ENCODE data around the gene AGPAT4. TPM values are rescaled to one million over a fixed set of nuclear protein-coding genes. Genes with fewer than 3 reads are reported as not detected.
"Not testable (repeated sequence)": the region's sequence is repeated elsewhere in the genome, so short reads cannot be mapped to it uniquely, and the experiment has no call there.

The AGPAT4 gene
- total RNA-seq, 1 experiment from 2014 or later, result 2.4 TPM

DNA sequence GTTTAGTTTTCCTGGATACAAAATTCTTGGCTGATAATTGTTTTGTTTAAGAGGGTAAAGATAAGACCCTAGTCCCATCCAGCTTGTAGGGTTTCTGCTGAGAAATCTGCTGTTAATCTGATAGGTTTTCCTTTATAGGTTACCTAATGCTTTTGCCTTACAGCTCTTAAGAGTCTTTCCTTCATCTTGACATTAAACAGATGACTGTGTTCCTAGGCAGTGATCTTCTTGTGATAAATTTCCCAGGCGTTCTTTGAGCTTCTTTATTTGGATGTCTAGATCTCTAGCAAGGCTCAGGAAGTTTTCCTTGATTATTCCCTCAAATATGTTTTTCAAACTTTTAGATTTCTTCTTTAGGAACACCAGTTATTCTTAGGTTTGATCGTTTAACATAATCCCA lies 148.3 kb downstream of the AGPAT4 start:
- DNase-seq (ENCODE audit: extremely low read depth, low read depth), result no peak

DNA sequence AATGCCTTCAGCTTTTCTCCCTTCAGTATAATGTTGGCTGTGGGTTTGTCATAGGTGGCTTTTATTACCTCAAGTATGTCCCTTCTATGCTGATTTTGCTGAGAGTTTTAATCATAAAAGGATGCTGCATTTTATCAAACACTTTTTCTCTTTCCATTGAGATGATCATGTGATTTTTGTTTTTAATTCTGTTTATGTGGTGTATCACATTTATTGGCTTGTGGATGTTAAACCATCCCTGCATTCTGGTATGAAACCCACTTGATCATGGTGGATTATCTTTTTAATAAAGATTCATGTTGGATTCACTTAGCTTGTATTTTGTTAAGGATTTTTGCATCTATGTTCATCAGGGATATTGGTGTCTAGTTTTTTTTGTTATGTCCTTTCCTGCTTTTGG lies 150.5 kb downstream of the AGPAT4 start:
- DNase-seq (ENCODE audit: extremely low read depth, low read depth), result not testable (repeated sequence)

DNA sequence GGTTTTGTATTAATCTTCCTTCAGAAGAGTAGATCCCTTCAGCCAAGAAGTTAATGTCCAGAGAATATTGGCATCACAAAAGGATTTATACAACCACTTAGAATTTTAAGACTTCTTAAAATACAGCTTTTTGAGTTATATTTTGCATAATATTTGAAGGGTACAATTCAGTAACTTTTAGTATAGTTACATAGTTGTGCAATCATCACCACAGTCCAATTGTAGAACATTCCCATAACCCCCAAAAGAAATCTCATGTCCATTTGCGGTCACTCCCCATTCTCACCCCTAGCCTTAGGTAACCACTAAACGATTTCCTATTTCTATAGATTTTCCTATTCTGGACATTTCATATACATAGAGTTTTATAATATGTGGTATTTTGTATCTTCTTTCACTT lies 155.9 kb downstream of the AGPAT4 start:
- DNase-seq (ENCODE audit: extremely low read depth, low read depth), result no peak

DNA sequence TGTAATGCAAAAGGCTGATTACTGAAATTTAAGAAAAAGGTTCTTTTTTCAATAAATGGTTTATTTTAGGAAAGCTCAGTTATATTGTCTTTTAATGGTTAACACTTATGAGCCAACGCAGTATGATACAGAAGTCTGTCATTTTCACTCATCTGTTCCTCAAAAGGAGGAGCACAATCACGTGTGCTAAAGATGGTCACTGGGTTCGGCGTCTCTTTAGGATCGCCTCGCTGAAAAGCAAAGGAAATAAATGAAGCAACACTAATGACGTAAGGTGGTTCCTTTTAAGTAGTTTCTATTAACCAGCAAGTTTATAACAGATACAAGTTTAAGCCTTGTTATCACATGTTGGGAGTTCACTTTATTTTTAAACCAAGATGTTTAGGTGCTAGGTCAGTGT lies 156.6 kb downstream of the AGPAT4 start:
- no peak for DNase-seq (ENCODE audit: extremely low read depth, low read depth)

DNA sequence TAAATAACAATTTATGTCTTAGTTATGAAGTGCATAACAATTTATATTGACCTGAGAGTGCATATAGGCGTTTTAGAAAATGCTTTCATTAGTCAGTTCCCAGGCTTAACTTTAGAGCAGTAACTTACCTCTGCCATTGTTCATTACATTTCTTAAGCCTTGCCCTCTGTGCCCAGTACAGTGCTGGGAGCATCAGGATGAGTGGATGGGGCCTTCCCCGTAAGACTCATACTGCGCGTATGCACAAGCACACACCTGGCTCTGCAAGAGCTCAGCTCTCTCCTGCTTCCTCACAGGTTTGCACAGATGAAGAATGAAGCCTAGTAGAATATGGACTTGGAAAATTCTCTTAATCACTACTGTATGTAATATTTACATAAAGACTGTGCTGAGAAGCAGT lies 157.3 kb downstream of the AGPAT4 start:
- DNase-seq (ENCODE audit: extremely low read depth, low read depth), result no peak

DNA sequence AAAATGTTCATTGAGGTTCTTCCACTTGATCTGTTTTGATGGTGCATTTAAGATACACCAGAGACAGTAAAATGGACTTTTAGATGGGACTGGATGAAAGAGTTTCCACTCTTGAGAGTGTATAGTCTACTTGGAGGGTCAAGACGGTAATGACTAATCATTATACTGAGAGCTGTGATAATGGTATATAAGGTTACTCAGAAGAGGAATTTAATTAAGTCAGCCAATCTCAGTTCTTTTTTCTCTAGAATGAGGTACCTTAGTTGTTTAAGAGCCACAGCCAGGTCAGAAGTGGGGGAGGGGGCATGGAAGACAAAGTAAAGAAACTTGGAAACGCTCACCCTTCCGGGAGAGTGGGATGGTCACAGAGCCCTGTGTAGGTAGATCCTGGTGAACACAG lies 158.4 kb downstream of the AGPAT4 start:
- DNase-seq (ENCODE audit: extremely low read depth, low read depth), result no peak

DNA sequence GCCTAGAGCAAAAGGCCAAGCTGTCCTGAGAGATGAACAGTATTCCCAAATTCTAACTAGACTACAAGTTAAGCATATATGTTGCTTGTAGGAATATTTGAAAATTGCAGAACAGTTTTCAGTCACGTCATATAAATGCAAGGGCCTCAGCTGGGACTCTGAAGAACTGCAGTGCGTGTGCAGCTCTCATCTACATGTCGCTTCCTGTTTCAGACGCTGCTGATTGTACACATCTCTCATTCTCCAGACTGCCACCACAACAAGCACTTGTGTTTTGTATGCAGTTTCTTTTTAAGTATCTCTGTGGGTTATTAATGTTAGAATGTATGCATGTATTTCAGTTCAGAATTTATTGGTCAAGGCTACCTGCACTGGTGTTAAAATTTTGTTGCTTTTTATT lies 162.6 kb downstream of the AGPAT4 start:
- DNase-seq (ENCODE audit: extremely low read depth, low read depth), result no peak

DNA sequence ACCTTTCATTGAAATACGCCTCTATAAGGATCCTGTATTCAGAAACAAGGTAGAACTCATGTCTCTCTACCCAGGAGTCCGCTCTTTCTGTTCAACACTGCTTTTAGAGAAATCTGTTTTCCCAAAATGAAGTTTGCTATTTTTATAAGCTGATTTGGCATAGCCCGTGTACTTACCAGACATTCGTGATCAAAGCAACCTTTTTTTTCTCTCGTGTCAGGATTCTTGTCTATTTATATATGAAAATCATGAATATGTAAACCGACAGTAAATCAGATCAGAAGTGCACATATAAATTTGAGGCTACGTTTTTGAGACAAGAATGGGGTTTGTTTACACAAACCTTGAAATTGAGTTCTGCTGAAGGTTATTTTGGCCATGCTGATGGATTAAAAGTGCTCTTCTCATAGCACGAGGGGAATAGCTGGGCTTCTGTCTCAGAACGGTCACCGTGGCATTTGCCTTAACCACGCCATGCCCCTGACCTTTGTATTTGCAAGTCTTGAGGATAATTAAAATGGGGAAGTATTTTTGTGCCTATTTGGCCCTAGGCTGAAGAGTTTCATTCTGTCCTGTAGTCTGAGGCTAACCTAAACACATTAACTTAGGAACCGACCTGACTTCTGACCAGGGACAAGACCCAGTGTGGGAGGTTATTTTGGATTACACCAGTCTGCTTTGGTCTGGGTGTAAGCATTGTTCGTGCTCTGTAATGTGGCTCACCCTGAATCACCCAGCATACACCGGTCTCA lies 163.7 kb downstream of the AGPAT4 start:
- no peak for DNase-seq (ENCODE audit: extremely low read depth, low read depth)

DNA sequence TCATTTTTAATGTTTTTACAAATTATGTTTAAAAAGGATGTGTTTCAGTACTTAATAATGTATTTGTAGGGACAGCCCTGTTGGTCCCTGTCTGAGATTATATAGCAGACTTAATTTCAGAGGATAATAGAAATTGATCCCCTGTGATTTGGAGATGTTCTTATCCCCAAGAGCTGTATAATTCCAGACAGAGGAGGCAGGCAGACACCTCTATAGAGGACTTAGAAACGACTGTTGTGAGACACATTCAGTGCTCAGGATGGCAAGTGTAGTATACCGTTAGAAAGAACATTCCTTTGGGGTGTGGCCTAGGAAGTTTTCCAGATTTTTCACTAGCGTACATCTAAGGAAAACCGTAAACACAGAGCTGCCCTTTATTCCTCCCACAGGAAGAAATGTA lies 164.5 kb downstream of the AGPAT4 start:
- DNase-seq (ENCODE audit: extremely low read depth, low read depth), result no peak

DNA sequence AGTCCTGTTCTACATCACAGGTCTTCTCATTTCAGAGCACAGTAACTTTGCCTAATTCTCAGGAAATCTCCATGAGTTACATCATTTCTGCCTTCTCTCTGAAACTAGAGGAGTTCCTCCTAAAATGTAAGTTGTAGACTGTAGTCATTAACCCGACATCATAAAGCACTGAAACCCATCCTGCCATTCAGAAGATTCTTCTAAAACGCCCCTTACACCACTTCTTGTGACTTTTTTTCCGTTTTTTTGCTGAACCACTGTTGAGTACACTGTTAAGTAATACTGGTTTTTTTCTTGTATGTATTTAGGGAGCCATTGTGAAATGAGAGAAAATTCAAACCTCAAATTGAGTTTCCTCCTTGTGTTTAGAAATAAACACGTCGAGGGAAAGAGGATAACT lies 164.9 kb downstream of the AGPAT4 start:
- DNase-seq (ENCODE audit: extremely low read depth, low read depth), result no peak

DNA sequence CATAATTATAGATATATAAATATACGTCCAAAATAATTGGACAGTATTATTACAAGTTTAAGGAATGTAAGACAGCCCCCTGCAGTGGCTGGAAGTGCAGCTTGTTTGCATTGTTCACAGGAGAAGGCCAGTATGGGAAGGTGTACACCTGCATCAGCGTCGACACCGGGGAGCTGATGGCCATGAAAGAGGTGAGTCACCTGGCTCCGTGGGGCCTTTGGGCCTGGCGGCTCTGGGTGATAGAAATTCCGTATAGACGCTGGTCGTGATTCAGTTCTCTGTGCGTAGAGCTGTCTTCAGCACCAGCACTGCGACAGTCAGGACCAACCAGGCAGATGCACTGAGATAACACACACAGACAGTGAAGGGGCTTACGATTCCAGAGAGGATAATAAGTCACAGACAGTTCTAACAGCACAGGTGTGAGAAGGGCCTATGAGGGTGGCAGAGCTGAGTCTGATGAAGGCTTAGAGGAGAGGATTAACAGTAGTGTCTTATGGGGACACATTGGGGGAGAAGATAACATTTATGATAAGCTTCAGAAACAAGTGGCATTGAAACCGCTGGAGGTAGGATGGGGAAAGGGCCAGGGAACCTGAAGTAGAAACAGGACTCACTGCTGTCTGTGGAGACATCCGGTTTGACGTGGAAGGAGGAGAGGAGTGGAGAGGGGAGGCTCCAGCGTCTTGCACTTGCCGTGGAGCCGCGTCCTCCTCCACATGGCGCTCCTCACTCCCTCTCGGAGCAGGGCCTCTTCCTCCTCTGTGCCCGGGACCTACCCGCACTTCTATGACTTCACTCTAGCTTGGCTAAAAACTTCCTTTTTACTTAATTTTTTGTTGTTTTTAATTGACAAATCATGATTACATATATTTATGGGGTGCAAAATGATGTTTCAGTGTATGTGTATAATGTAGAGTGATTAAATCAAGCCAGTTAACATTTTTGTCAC lies 165.8 kb downstream of the AGPAT4 start:
- DNase-seq (ENCODE audit: extremely low read depth, low read depth), result no peak

DNA sequence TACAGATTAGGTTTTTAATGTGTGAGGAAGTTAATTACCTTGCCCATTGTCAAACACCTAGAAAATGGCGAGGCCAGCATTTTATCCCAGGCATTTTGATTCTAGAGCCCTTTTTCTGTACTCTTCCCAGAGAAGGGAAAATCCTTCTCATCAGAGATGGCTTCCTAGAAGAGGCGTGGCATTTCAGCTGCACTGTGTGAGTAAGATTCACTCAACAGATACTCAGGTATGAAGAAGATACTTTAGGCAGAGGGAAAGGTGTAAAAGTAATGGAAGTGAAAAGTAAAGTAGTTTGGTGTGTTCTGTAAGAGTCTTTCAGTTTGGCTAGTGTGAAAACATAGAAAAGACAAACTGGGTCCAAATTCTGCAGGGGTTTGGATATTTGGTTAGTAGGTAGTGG lies 168.5 kb downstream of the AGPAT4 start:
- DNase-seq (ENCODE audit: extremely low read depth, low read depth), result no peak

DNA sequence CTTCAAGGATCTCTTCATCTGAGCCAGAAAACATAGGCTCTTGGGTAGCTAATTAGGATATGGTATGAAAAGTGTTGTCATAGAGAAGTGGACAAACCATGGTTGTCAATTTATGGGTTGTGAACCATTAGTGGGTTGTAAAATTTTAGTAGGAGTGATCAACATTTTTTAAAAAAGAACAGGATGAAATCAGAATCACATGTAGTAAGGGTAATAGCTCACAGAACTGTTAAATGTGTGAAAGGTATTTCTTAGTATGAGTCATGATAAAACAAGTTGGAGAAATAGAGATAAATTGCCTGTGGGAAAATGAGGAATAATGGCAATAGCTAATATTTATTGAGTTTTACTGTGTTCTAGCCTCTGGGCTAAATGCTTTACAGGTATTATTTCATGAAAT lies 168.9 kb downstream of the AGPAT4 start:
- DNase-seq (ENCODE audit: extremely low read depth, low read depth), result no peak

DNA sequence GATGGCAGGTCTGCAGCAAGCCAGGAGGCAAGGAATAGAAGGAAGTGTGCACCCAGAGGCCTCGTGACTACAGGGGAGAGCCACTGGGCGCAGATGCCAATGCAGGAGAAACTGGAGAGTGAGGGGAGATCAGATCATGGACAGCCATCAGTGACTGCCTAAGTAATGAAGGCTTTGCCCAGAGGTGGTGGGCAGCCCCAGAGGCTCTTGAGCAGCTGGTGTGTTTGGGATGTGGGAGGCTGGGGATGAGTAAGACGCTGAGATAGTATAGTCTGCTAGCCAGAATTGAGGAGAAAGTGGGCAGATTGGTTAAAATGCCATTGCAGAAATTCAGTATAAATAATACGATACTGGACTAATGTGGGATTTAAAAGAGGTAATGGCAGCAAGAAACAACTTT lies 170.4 kb downstream of the AGPAT4 start:
- DNase-seq (ENCODE audit: extremely low read depth, low read depth), result no peak

DNA sequence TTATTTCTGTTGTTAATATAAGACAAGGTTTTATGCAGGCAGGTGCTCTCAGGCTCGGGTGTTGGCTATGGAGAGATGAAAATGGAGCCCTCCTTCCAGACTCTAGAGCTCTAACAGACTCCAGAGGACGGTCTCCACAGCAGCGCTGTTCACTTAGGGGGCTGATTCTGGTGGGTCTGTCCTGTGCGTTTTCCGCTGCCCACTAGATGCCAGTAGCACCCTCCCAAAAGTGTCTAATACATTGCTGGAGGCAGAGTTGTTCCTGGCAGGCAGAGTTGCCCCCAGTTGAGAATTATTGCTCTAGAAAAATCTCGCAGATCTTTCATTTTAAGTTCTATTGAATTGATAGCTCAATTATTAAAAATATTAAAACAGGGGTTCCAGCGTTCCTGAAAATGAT lies 172.3 kb downstream of the AGPAT4 start:
- DNase-seq (ENCODE audit: extremely low read depth, low read depth), result no peak

DNA sequence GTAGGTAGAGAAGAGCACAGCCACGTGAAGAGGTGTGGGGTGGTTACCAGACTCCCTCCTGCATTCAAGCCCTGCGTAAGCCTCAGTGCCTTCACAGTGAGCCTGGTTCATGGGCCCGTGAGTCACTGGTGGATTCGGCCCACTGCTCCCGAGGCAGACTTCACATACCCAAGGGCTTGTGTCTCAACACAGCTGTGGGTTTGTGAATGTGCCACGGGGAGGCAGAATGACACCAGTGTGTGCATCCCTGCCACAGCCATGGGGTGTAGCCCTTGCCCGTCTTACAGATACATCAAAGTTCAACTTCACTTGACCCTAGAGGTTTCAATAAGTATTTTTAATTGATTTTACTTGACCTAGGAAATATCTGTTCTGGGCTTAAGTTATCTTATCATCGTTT lies 173.8 kb downstream of the AGPAT4 start:
- no peak for DNase-seq (ENCODE audit: extremely low read depth, low read depth)

DNA sequence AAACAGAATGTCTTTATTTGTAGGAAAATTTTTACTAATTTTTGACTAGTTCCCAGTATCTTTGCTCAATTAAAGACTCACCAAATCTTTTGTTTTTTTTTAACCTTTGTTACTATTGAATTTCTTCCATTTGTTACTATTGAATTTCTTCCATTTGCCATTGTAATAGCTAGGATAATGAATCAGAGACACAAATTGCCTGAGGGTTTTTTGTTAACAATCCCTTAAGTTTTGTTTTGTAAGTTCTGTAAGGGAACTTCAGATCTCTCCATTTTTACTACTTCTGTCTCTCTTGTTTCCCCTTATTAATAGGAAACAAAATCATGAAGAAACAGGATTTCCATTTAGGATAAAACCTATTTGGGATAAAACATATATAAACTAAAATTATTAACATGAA lies 177.9 kb downstream of the AGPAT4 start:
- no peak for DNase-seq (ENCODE audit: extremely low read depth, low read depth)

DNA sequence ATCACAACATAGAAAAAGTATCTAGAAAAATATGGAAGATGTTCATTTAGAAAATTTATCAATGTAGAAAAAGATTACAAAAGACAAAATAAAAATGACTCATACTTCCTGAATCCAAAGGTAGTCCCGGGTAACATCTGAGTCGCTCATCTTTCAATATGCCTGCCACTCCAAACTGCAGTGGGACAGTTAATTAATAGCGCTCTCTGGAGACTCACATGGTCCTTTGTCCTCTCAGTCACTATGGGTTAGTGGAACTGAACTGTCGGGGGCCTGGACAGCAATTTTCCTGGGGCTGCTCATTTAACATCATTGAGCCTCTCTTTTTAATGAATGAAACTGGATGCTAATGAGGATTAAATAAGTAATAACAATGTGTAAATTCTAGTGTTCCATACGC lies 178.9 kb downstream of the AGPAT4 start:
- no peak for DNase-seq (ENCODE audit: extremely low read depth, low read depth)

DNA sequence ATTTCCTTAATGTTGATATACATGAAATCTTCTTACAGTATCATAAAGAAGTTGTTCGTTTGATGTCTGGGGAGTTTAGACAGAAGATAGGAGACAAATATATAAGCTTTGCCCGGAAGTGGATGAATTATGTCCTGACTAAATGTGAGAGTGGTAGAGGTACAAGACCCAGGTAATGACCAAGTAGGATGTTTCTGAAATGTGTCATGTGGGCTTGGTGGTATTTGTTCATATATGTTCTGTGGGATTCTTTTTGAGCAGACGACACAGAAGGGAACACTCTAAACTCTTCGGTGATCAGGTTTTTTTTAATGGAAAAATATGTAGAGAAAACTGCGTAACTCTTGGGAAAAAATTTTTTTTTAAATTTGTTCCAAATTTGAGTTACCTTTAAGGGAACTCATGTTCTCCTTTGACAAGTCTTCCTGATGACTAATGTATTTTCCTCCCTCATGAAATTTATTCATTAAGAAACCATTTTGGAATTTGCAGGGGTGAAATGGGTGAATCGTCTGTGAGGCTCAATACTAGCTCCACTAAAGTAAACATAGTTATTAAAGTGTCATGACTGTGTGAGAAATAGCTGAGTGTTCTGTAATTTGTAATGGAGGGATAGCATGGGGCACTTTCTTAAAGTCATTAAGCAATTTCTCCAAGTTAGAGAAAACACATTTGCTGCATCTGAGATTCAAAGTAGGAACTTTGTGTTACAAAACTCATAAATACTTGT lies 181.7 kb downstream of the AGPAT4 start:
- DNase-seq (ENCODE audit: extremely low read depth, low read depth), result no peak

DNA sequence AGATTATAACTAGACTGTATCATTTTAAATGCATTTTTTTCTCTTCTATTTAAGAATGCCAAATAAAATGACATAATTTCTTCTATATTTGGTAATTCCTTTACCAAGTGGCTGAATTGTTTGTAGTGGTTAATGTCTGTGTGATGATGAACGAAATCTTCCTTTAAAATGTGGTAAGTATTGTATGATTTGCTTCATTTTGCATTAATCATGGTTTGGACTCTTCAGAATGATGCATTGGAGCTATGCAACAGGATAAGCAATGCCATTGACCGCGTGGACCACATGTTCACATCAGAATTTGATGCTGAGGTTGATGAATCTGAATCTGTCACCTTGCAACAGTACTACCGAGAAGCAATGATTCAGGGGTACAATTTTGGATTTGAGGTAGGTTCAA lies 182.7 kb downstream of the AGPAT4 start:
- no peak for DNase-seq (ENCODE audit: extremely low read depth, low read depth)

DNA sequence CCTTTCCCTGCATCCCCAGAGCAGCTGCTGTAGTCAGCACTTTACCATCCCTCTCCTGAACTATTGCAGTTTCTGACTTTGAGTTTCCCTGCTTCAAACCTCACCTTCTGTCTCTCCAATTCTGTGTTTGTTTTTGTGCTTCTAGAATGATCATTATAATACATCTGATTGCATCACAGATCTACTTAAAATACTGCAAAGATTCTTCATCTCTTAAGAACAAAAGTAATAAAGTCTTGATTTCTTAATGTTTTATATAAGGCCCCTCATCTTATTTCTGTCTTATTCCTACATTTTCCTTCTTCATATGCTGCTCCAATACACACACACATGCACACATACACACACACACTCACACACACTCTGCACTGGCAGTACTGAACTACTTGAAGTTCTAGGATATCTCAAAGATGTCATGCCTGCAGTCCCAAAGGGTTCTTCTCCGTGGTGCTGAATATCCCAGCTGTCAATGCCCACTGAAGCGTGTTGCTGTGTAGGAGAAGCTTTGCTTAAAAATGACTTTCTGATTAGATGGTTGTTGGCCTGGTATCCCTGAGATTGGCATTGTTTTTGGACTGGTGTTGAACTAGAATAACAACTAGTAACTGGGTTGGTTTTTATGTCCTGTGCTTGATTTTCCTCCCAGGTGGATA lies 185.1 kb downstream of the AGPAT4 start:
- no peak for DNase-seq (ENCODE audit: extremely low read depth, low read depth)

Data from NCI-H460 (cell line).